IMR-90 (cell line): ENCODE measurements around the gene AP4M1. TPM values are rescaled to one million over a fixed set of nuclear protein-coding genes. Genes with fewer than 3 reads are reported as not detected.

Experiments used
- ATAC-seq: fragments of 200-7000 bp; cut with Tn5 transposase; 2 replicates; pipeline ENCODE4 v1.9.1; 2020; ENCODE audit warnings: low read depth, mild to moderate bottlenecking, moderate library complexity
- BruUV-seq: library from RNA; stranded (reverse); fragments of 400-500 nt; replicated peaks from 2 replicates; lab custom pipeline; 2021; lab: Mats Ljungman, UMichigan
- CTCF ChIA-PET: fragments of 300-600 bp; formaldehyde crosslinking; extraction: SDS; loops from one replicate; lab custom pipeline; 2021; ENCODE audit warnings: antibody characterized with exemption; lab: Yijun Ruan, JAX
- POLR2A ChIA-PET: fragments of 300-600 bp; sonication (Branson Sonifier 250); formaldehyde crosslinking; loops from one replicate; lab custom pipeline; 2022; ENCODE audit warnings: antibody characterized with exemption; ENCODE audit not compliant: unreplicated experiment; lab: Charles Lee
- DNase-seq: peaks from one replicate; pipeline ENCODE4 v3.0.0; 2013
- H2AFZ ChIP-seq: replicated peaks from 2 replicates; pipeline ENCODE3; 2013; ENCODE audit warnings: low read length, mild to moderate bottlenecking; ENCODE audit not compliant: poor library complexity
- H2AK5ac ChIP-seq: 2 replicates; pipeline ENCODE4 v1.6.1; 2013; ENCODE audit warnings: low read depth, low read length, inconsistent platforms
- H2AK9ac ChIP-seq: replicated peaks from 2 replicates; pipeline ENCODE3; 2013; ENCODE audit warnings: mild to moderate bottlenecking, low read depth, low read length, moderate library complexity; ENCODE audit not compliant: poor library complexity
- H2BK120ac ChIP-seq: 2 replicates; pipeline ENCODE4 v1.6.1; 2013; ENCODE audit warnings: low read depth, low read length, inconsistent platforms
- H2BK15ac ChIP-seq: 3 replicates; pipeline ENCODE4 v1.6.1; 2013; ENCODE audit warnings: low read depth, low read length, inconsistent platforms
- H2BK20ac ChIP-seq: 2 replicates; pipeline ENCODE4 v1.6.1; 2013; ENCODE audit warnings: low read depth, mild to moderate bottlenecking, inconsistent platforms, low read length, moderate library complexity
- H2BK5ac ChIP-seq: 2 replicates; pipeline ENCODE4 v1.6.1; 2013; ENCODE audit warnings: mild to moderate bottlenecking, low read depth, low read length, inconsistent platforms; ENCODE audit not compliant: poor library complexity, severe bottlenecking
- H3K14ac ChIP-seq: replicated peaks from 2 replicates; pipeline ENCODE4 v1.6.1; 2013; ENCODE audit warnings: low read depth, low read length, inconsistent platforms
- H3K18ac ChIP-seq: 2 replicates; pipeline ENCODE4 v1.6.1; 2013; ENCODE audit warnings: low read depth, low read length, control low read depth
- H3K23ac ChIP-seq: 2 replicates; pipeline ENCODE4 v1.6.1; 2013; ENCODE audit warnings: low read depth, low read length, inconsistent platforms
- H3K27ac ChIP-seq: 2 replicates; pipeline ENCODE4 v1.5.1; 2013; ENCODE audit warnings: mild to moderate bottlenecking, control low read depth, low read length; ENCODE audit not compliant: insufficient read depth
- H3K27me3 ChIP-seq: 2 replicates; pipeline ENCODE4 v1.6.1; 2013; ENCODE audit warnings: low read length; ENCODE audit not compliant: control insufficient read depth, insufficient read depth
- H3K36me3 ChIP-seq: 2 replicates; pipeline ENCODE4 v1.6.1; 2013; ENCODE audit warnings: low read length, mixed read lengths; ENCODE audit not compliant: control insufficient read depth, insufficient read depth
- H3K4ac ChIP-seq: 2 replicates; pipeline ENCODE4 v1.6.1; 2013; ENCODE audit warnings: low read depth, low read length, inconsistent platforms
- H3K4me1 ChIP-seq: 2 replicates; pipeline ENCODE4 v1.6.1; 2013; ENCODE audit warnings: low read length, mixed read lengths; ENCODE audit not compliant: control insufficient read depth, insufficient read depth
- H3K4me2 ChIP-seq: 2 replicates; pipeline ENCODE4 v1.6.1; 2013; ENCODE audit warnings: low read depth, mild to moderate bottlenecking, control low read depth, low read length, moderate library complexity
- H3K4me3 ChIP-seq: 2 replicates; pipeline ENCODE4 v1.5.1; 2013; ENCODE audit warnings: low read depth, mild to moderate bottlenecking, control low read depth, low read length, moderate library complexity; ENCODE audit not compliant: insufficient read depth
- H3K56ac ChIP-seq: 2 replicates; pipeline ENCODE4 v1.6.1; 2013; ENCODE audit warnings: low read length, inconsistent platforms; ENCODE audit not compliant: insufficient read depth; ENCODE audit errors: extremely low read depth
- H3K79me1 ChIP-seq, 2 experiments: 2 replicates each; pipeline ENCODE4 v1.6.1; 2013; ENCODE audit warnings: low read length in 2 of 2, inconsistent platforms in 1 of 2, low read depth in 1 of 2
- H3K9ac ChIP-seq: 2 replicates; pipeline ENCODE4 v1.6.1; 2013; ENCODE audit warnings: low read depth, low read length, control low read depth
- H3K9me1 ChIP-seq: 2 replicates; pipeline ENCODE4 v1.6.1; 2013; ENCODE audit warnings: low read length, inconsistent platforms; ENCODE audit not compliant: insufficient read depth
- H3K9me3 ChIP-seq: 2 replicates; pipeline ENCODE4 v1.6.1; 2013; ENCODE audit warnings: low read length; ENCODE audit not compliant: control insufficient read depth, insufficient read depth
- H4K20me1 ChIP-seq: 2 replicates; pipeline ENCODE4 v1.6.1; 2013; ENCODE audit warnings: low read length, inconsistent platforms; ENCODE audit not compliant: insufficient read depth
- H4K5ac ChIP-seq: 2 replicates; pipeline ENCODE4 v1.6.1; 2013; ENCODE audit warnings: mild to moderate bottlenecking, low read depth, low read length, control low read depth
- H4K8ac ChIP-seq, 2 experiments: 2 replicates each; pipeline ENCODE4 v1.6.1; 2013; ENCODE audit warnings: low read depth in 2 of 2, low read length in 2 of 2, control low read depth in 1 of 2, inconsistent platforms in 1 of 2
- H4K91ac ChIP-seq: 2 replicates; pipeline ENCODE4 v1.6.1; 2013; ENCODE audit warnings: low read depth, low read length, inconsistent platforms; ENCODE audit not compliant: insufficient read depth
- CEBPB ChIP-seq: IDR thresholded peaks from 2 replicates; pipeline ENCODE4 v1.6.1; 2012; ENCODE audit warnings: low read depth, low read length, improper control_type of control experiment
- CHD1 ChIP-seq: IDR thresholded peaks from 2 replicates; pipeline ENCODE4 v1.6.1; 2012; ENCODE audit warnings: low read depth, low read length, improper control_type of control experiment
- FOS ChIP-seq: fragments of 150-350 bp; IDR thresholded peaks from 2 replicates; pipeline ENCODE4 v1.6.1; 2016; ENCODE audit warnings: low read depth, low read length
- MAFK ChIP-seq: IDR thresholded peaks from 2 replicates; pipeline ENCODE4 v1.6.1; 2012; ENCODE audit warnings: low read depth, low read length, improper control_type of control experiment
- MAZ ChIP-seq: IDR thresholded peaks from 2 replicates; pipeline ENCODE4 v1.6.1; 2012; ENCODE audit warnings: low read depth, mild to moderate bottlenecking, low read length, improper control_type of control experiment, moderate library complexity, borderline replicate concordance
- NFE2L2 ChIP-seq: fragments of 150-350 bp; IDR thresholded peaks from 2 replicates; pipeline ENCODE4 v1.6.1; 2016; ENCODE audit warnings: low read depth, mild to moderate bottlenecking, low read length
- POLR2A ChIP-seq: IDR thresholded peaks from 2 replicates; pipeline ENCODE4 v1.6.1; 2012; ENCODE audit warnings: mild to moderate bottlenecking, low read depth, low read length
- RAD21 ChIP-seq: IDR thresholded peaks from 2 replicates; pipeline ENCODE4 v1.6.1; 2012; ENCODE audit warnings: low read length, improper control_type of control experiment
- RCOR1 ChIP-seq: IDR thresholded peaks from 2 replicates; pipeline ENCODE4 v1.6.1; 2012; ENCODE audit warnings: mild to moderate bottlenecking, low read length, improper control_type of control experiment; ENCODE audit not compliant: insufficient replicate concordance
- RFX5 ChIP-seq: IDR thresholded peaks from 2 replicates; pipeline ENCODE4 v1.8.0; 2012; ENCODE audit warnings: low read depth, mild to moderate bottlenecking, low read length, moderate library complexity
- SMC3 ChIP-seq: fragments of 150-350 bp; IDR thresholded peaks from 2 replicates; pipeline ENCODE4 v1.6.1; 2016; ENCODE audit warnings: low read depth, mild to moderate bottlenecking, antibody characterized with exemption, low read length, moderate library complexity
- WGBS, 2 experiments: methylation state at CpG; one replicate each; pipeline versions ENCODE4 v1.1.5 to v1.1.7; 2013; ENCODE audit warnings: missing lambda C conversion rate in 2 of 2; ENCODE audit not compliant: insufficient read length in 1 of 2; ENCODE audit errors: extremely low coverage in 2 of 2; 5-methylcytosine and 5-hydroxymethylcytosine counted together
- dilution Hi-C: fragments of 300-500 bp; cut with HindIII; formaldehyde crosslinking; loops from one replicate; pipeline ENCODE4 v1.14.3; 2018; ENCODE audit warnings: low sequenced_read_pairs; ENCODE audit not compliant: unreplicated experiment
- in situ Hi-C: fragments of 300-500 bp; cut with MboI; formaldehyde crosslinking; loops from 3 replicates; pipeline ENCODE4 v1.14.3; 2019; ENCODE audit warnings: low sequenced_read_pairs, inconsistent platforms, mixed read lengths
- intact Hi-C: fragments of 100-400 bp; cut with micrococcal nuclease; formaldehyde crosslinking; loops from 2 replicates; pipeline ENCODE4 v1.10.0; 2022
- polyA plus RNA-seq, 3 experiments: library from polyadenylated mRNA; depleted of rRNA; stranded (reverse); fragments of >200 nt; gene quantifications; 2 replicates each; pipeline ENCODE4 v1.2.3, GENCODE V29; 2012; ENCODE audit warnings: low replicate concordance in 1 of 3
- total RNA-seq: library from RNA; depleted of rRNA; stranded (reverse); fragments of >200 nt; gene quantifications from 2 replicates; pipeline ENCODE4 v1.2.3, GENCODE V29; 2012
- TF ChIP-seq, protein P1 (sequence below): conservative IDR thresholded peaks from 2 replicates; pipeline ENCODE4 v1.5.1; 2012; ENCODE audit warnings: mild to moderate bottlenecking, low read depth, low read length, improper control_type of control experiment
- TF ChIP-seq, protein P2 (sequence below): fragments of 150-350 bp; IDR thresholded peaks from 2 replicates; pipeline ENCODE4 v1.6.1; 2016; ENCODE audit warnings: low read depth, mild to moderate bottlenecking, low read length, moderate library complexity, borderline replicate concordance

AP4M1 gene
- total and polyA plus RNA-seq, 2 of the 4 experiments (the other 2 are of a cell fraction) = 21.1 to 21.4 TPM

DNA sequence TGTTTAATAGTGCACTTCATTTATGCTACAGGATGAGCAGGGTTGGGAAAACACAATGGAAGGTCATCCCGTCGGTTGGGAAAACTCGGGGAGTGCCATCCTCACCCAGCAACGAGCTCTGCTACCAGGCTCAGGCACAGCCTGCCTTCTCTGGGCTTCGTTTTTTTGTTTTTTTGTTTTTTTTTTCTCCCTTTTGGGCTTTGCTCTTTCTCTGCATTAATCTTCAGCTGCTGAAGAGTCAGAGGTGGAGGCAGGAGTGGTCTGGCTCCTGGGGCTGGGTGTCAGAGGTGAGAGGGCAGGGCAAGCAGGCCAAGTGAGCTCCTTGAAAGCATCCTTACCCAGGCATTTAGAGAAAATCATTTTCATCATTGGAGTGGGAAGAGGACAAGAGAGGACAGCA lies 31.5 kb upstream of the AP4M1 start:
- peaks cover 2% of the 10 kb centered on the region; the same call in 1 of the 2 replicates for H3K4me1 ChIP-seq
- in situ Hi-C loops = no loop called here
- no peak overlapping the region for H3K18ac ChIP-seq
- no peak overlapping the region for H2AK9ac ChIP-seq
- H3K14ac ChIP-seq = no peak overlapping the region
- no peaks in the 10 kb centered on the region for H3K27me3 ChIP-seq
- no peak overlapping the region for H3K56ac ChIP-seq
- no peak overlapping the region for H3K4me3 ChIP-seq
- peaks cover 18 to 27% of the 10 kb centered on the region in 2 experiments; a peak in 3 of 4 replicates for H3K79me1 ChIP-seq
- no peak overlapping the region for H4K5ac ChIP-seq
- H4K8ac ChIP-seq = no peak overlapping the region
- ATAC-seq (no peak), DNase-seq (no peak)
- peaks cover 62% of the 10 kb centered on the region for H3K9me3 ChIP-seq
- no peaks in the 10 kb centered on the region for H3K9me1 ChIP-seq
- dilution Hi-C loops = no loop called here
- no peak overlapping the region for H2AFZ ChIP-seq
- no peak overlapping the region for H3K4ac ChIP-seq
- H2BK120ac ChIP-seq = no peak overlapping the region
- POLR2A ChIA-PET = no interaction called here
- peaks cover 67% of the 10 kb centered on the region for H3K36me3 ChIP-seq
- no peak overlapping the region for H3K27ac ChIP-seq
- no peak for TF ChIP-seq RCOR1
- TF ChIP-seq CEBPB = no peak
- TF ChIP-seq MAFK = no peak
- TF ChIP-seq SMC3 = no peak
- TF ChIP-seq RFX5 = no peak
- no peak for TF ChIP-seq FOS
- TF ChIP-seq, protein P1, sequence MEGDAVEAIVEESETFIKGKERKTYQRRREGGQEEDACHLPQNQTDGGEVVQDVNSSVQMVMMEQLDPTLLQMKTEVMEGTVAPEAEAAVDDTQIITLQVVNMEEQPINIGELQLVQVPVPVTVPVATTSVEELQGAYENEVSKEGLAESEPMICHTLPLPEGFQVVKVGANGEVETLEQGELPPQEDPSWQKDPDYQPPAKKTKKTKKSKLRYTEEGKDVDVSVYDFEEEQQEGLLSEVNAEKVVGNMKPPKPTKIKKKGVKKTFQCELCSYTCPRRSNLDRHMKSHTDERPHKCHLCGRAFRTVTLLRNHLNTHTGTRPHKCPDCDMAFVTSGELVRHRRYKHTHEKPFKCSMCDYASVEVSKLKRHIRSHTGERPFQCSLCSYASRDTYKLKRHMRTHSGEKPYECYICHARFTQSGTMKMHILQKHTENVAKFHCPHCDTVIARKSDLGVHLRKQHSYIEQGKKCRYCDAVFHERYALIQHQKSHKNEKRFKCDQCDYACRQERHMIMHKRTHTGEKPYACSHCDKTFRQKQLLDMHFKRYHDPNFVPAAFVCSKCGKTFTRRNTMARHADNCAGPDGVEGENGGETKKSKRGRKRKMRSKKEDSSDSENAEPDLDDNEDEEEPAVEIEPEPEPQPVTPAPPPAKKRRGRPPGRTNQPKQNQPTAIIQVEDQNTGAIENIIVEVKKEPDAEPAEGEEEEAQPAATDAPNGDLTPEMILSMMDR = no peak
- TF ChIP-seq POLR2A = no peak
- no peak for TF ChIP-seq NFE2L2
- TF ChIP-seq, protein P2, sequence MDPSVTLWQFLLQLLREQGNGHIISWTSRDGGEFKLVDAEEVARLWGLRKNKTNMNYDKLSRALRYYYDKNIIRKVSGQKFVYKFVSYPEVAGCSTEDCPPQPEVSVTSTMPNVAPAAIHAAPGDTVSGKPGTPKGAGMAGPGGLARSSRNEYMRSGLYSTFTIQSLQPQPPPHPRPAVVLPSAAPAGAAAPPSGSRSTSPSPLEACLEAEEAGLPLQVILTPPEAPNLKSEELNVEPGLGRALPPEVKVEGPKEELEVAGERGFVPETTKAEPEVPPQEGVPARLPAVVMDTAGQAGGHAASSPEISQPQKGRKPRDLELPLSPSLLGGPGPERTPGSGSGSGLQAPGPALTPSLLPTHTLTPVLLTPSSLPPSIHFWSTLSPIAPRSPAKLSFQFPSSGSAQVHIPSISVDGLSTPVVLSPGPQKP = no peak
- no peak for TF ChIP-seq MAZ
- TF ChIP-seq CHD1 = no peak
- TF ChIP-seq RAD21 = no peak
- H4K91ac ChIP-seq = no peak overlapping the region
- H2BK20ac ChIP-seq = no peak overlapping the region
- WGBS, 2 experiments = no CpG with 5 or more reads among the region's 5 CpGs
- no TSS peak for BruUV-seq
- no peaks in the 10 kb centered on the region; the same call in 1 of the 2 replicates for H4K20me1 ChIP-seq
- H3K9ac ChIP-seq = no peak overlapping the region
- CTCF ChIA-PET = interaction anchor here (0.5 kb wide), 1 partner anchor 39 kb away, joined by 4 read pairs; no protein-coding TSS in a partner anchor
- no peak overlapping the region for H3K4me2 ChIP-seq
- H2BK15ac ChIP-seq = no peak overlapping the region
- no peak overlapping the region for H2BK5ac ChIP-seq
- H2AK5ac ChIP-seq = no peak overlapping the region
- intact Hi-C loops = no loop called here
- no peak overlapping the region for H3K23ac ChIP-seq
